Measurements from ENCODE around the gene MGP. TPM values are rescaled to one million over a fixed set of nuclear protein-coding genes. Genes with fewer than 3 reads are reported as not detected.

Gene MGP
- total RNA-seq: 100 to 1,000 TPM in 5 of 6 donors, 10 to 100 TPM in 1; 47.1 to 660 (median 286) TPM

GRCh38 chr12:14885718-14886221 is at the start of gene MGP:
Gene MGP, minus strand, starts transcription at chr12:14885854. Its CDS starts 63 bp downstream, at chr12:14885791.
- WGBS, 2 donors: 26 to 31% methylated on average over 6 of the region's 6 CpGs
- peak; percentile 87 to 91 for ATAC-seq (ENCODE audit: low FRiP score in 2 of 2)
- DNase-seq: no peak
- Histone ChIP-seq H3K9me3 (no peaks in the 10 kb centered on the region), H3K4me3 (peak within 1 kb of the TSS in 3 of 4 donors; percentile 25 to 38 (median 31)), H3K36me3 (no peaks in the 10 kb centered on the region), H3K4me1 (peaks cover 13 to 19% (median 18%) of the 10 kb centered on the region in 4 donors), H3K27ac (peak within 1 kb of the TSS; percentile 36 to 78 (median 70)), H3K27me3 (no peaks in the 10 kb centered on the region)
- TF ChIP-seq EP300 (IDR thresholded peaks at IDR 0.05): no peak
- TF ChIP-seq POLR2A (IDR thresholded peaks at IDR 0.05): peak in 3 of 4 donors; percentile 42 to 63 (median 61)
- peak; percentile 5 to 54 for TF ChIP-seq POLR2AphosphoS5 (IDR thresholded peaks at IDR 0.05)
- TF ChIP-seq, protein P1, sequence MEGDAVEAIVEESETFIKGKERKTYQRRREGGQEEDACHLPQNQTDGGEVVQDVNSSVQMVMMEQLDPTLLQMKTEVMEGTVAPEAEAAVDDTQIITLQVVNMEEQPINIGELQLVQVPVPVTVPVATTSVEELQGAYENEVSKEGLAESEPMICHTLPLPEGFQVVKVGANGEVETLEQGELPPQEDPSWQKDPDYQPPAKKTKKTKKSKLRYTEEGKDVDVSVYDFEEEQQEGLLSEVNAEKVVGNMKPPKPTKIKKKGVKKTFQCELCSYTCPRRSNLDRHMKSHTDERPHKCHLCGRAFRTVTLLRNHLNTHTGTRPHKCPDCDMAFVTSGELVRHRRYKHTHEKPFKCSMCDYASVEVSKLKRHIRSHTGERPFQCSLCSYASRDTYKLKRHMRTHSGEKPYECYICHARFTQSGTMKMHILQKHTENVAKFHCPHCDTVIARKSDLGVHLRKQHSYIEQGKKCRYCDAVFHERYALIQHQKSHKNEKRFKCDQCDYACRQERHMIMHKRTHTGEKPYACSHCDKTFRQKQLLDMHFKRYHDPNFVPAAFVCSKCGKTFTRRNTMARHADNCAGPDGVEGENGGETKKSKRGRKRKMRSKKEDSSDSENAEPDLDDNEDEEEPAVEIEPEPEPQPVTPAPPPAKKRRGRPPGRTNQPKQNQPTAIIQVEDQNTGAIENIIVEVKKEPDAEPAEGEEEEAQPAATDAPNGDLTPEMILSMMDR (IDR thresholded peaks at IDR 0.05): no peak

GRCh38 chr12:14935031-14935430 is 49.4 kb upstream of the MGP start:
- no peak overlapping the region for H3K27ac ChIP-seq
- 56 to 70% methylated on average over 4 of the region's 4 CpGs for WGBS, 2 donors
- DNase-seq: no peak
- no peak overlapping the region for H3K4me3 ChIP-seq
- no peaks in the 10 kb centered on the region for H3K9me3 ChIP-seq
- peaks cover 5 to 10% (median 7%) of the 10 kb centered on the region in 4 donors for H3K4me1 ChIP-seq
- no peaks in the 10 kb centered on the region for H3K27me3 ChIP-seq
- no peak for TF ChIP-seq POLR2AphosphoS5 (IDR thresholded peaks at IDR 0.05)
- TF ChIP-seq EP300 (IDR thresholded peaks at IDR 0.05): no peak
- TF ChIP-seq POLR2A (IDR thresholded peaks at IDR 0.05): no peak
- TF ChIP-seq, protein P1 (IDR thresholded peaks at IDR 0.05): no peak
- no peaks in the 10 kb centered on the region for H3K36me3 ChIP-seq
- no peak for ATAC-seq (ENCODE audit: low FRiP score in 2 of 2)

DNA sequence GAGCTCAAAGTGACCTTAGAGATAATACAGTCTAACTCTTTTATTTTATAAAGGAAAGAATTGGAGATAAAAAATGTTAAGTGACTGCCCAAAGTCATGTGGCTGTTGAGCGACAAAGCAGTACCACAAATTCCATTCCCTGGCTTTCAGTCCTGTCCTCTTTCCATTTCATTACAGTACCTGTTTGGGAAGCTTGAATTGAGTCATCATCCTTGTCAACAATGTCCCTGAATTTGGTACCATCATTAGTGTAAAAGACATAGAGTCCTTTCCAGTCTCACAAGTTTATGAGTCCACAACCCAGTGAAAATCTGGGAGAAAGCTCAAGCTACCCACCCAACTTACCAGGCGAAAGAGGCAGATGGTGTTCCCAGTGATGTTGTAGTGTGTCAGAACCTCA is 48.9 kb upstream of the MGP start:
- no peaks in the 10 kb centered on the region for H3K36me3 ChIP-seq
- ATAC-seq (ENCODE audit: low FRiP score in 2 of 2): no peak
- TF ChIP-seq POLR2A (IDR thresholded peaks at IDR 0.05): no peak
- no peak for TF ChIP-seq POLR2AphosphoS5 (IDR thresholded peaks at IDR 0.05)
- TF ChIP-seq, protein P1 (IDR thresholded peaks at IDR 0.05): no peak
- TF ChIP-seq EP300 (IDR thresholded peaks at IDR 0.05): no peak
- no peak overlapping the region for H3K27ac ChIP-seq
- WGBS, 2 donors: 94 to 95% methylated on average over 2 of the region's 2 CpGs
- H3K27me3 ChIP-seq: no peaks in the 10 kb centered on the region
- H3K9me3 ChIP-seq: no peaks in the 10 kb centered on the region
- DNase-seq: no peak
- peaks cover 6 to 14% (median 8%) of the 10 kb centered on the region in 4 donors for H3K4me1 ChIP-seq
- H3K4me3 ChIP-seq: no peak overlapping the region

DNA sequence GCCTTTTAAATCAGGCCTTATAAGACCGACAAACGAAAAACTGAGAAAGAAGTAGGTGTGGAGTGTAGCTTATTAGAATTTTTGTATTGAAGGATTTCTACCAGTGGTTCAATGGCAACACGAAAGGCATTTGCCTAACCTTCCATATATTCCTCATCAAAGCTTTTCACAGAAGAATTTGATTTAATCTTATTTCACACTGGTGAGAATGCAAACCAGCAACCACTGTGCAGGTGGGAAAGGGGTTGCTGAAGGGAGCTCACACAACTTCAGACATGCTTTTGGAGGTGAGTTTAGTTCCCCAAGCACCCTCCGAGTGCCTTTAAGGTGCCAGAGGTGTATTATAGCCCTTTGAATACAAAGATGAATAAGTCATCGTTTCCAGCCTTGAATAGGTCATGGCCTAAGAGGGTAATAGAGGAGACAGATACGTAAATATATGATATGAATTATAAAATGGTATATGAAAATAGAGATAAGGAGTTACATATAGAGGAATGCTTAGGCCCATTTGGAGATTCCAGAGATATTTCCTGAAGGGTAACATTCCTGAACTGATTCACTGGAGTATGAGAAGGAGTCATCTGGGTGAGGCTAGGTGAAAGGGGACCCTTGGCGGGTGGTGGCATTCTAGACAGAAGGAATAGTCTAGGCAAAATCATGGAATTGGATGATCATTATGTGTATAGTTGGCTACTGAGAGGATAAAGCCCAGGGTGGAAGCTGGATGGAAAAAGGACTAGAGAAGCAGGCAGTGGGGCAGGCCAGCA is 46.3 kb upstream of the MGP start:
- no peaks in the 10 kb centered on the region for H3K27me3 ChIP-seq
- no peak for ATAC-seq (ENCODE audit: low FRiP score in 2 of 2)
- H3K9me3 ChIP-seq: no peaks in the 10 kb centered on the region
- WGBS, 2 donors: 92 to 94% methylated on average over 7 of the region's 7 CpGs
- peak overlapping the region in 1 of 4 donors; percentile 36 for H3K27ac ChIP-seq
- TF ChIP-seq, protein P1 (IDR thresholded peaks at IDR 0.05): no peak
- no peak for TF ChIP-seq POLR2A (IDR thresholded peaks at IDR 0.05)
- TF ChIP-seq EP300 (IDR thresholded peaks at IDR 0.05): no peak
- no peak for TF ChIP-seq POLR2AphosphoS5 (IDR thresholded peaks at IDR 0.05)
- no peak overlapping the region for H3K4me3 ChIP-seq
- H3K4me1 ChIP-seq: peaks cover 3 to 23% (median 5%) of the 10 kb centered on the region in 4 donors
- DNase-seq: no peak
- H3K36me3 ChIP-seq: no peaks in the 10 kb centered on the region
